ENCODE data around the gene EFNA4.

DNA sequence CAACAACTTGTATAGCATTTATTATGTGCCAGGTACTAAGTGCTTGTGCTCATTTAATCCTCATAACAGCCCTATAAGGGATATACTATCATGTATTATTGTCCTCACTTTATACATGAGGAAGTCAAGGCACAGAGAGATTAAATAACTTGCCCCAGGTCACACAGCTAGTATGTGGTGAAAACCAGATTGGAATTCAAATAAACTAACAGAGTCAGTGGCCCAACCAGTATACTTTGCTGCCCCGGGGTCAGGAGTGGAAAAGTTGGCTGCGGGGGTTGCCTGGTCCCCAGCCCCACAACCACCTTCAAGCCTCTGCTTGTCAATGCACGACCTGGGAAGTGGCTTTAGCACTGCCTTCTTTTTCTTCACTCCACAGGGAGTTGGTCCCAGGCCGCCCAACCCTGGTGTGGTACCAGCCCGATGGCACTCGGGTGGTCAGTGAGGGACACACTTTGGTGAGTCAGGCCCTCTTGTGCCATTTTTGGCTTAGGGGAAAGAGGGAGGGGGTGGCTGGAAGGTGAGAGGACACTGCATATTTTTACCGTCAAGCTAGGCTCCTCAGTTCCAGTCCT is 9.9 kb upstream of the EFNA4 start:
- TF ChIP-seq CTCF (conservative IDR thresholded peaks at IDR 0.05; ENCODE audit: low read depth, low read length) (no peak), EZH2phosphoT487 (IDR thresholded peaks at IDR 0.05; ENCODE audit: borderline replicate concordance, low read length) (no peak), EZH2 (IDR thresholded peaks at IDR 0.05; ENCODE audit: low read length, unreplicated experiment) (no peak)

All from PC-3 (cell line).